Omental fat pad (tissue), 4 donors: Measurements from ENCODE around the gene ZNF436. TPM values are rescaled to one million over a fixed set of nuclear protein-coding genes. Genes with fewer than 3 reads are reported as not detected.
"Not testable (repeated sequence)": the region's sequence is repeated elsewhere in the genome, so short reads cannot be mapped to it uniquely, and the experiment has no call there.

Source experiments
- ATAC-seq: fragments of 150-250 bp; one replicate; pipeline ENCODE4 v1.9.1; 2016; ENCODE audit warnings: mild to moderate bottlenecking, moderate library complexity; ENCODE audit not compliant: low FRiP score
- DNase-seq: peaks from one replicate; pipeline ENCODE4 v3.0.0-alpha.2; 2019; ENCODE audit warnings: low spot score
- total RNA-seq, 4 donors: library from RNA; depleted of rRNA; stranded (reverse); fragments of >200 nt; gene quantifications; one replicate each; pipeline ENCODE4 v1.1.0, GENCODE V29; 2016
- TF ChIP-seq, protein P1 (sequence below), 3 donors: fragments of 450-650 bp; IDR thresholded peaks; one replicate each; pipeline ENCODE4 v1.5.1; 2016 to 2017; ENCODE audit warnings: antibody characterized with exemption in 3 of 3, mild to moderate bottlenecking in 3 of 3, moderate library complexity in 2 of 3

ZNF436 gene
- total RNA-seq, 4 donors from 2014 or later: 16.7 to 24.0 (median 18.4) TPM

DNA sequence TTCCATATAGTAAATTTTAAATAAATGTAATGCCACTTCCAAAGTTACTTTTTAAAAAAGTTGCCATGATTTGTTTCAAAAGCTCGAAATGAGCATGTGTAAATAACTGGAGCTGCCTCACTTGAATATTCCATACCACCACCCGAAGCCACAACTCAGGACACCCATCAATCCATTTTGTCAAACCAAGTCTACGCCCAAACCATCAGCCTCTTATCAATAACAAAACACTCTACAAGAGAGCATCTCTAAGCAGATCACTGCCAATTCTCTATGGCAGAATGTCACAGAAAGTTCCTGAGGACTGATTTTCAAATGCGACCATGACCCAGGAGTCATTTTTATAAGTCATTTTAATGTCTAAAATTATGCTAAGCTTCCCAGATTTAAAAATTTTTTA, 30.0 kb downstream of the ZNF436 start:
- TF ChIP-seq, protein P1, sequence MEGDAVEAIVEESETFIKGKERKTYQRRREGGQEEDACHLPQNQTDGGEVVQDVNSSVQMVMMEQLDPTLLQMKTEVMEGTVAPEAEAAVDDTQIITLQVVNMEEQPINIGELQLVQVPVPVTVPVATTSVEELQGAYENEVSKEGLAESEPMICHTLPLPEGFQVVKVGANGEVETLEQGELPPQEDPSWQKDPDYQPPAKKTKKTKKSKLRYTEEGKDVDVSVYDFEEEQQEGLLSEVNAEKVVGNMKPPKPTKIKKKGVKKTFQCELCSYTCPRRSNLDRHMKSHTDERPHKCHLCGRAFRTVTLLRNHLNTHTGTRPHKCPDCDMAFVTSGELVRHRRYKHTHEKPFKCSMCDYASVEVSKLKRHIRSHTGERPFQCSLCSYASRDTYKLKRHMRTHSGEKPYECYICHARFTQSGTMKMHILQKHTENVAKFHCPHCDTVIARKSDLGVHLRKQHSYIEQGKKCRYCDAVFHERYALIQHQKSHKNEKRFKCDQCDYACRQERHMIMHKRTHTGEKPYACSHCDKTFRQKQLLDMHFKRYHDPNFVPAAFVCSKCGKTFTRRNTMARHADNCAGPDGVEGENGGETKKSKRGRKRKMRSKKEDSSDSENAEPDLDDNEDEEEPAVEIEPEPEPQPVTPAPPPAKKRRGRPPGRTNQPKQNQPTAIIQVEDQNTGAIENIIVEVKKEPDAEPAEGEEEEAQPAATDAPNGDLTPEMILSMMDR (IDR thresholded peaks at IDR 0.05): no peak
- ATAC-seq (no peak), DNase-seq (no peak)

DNA sequence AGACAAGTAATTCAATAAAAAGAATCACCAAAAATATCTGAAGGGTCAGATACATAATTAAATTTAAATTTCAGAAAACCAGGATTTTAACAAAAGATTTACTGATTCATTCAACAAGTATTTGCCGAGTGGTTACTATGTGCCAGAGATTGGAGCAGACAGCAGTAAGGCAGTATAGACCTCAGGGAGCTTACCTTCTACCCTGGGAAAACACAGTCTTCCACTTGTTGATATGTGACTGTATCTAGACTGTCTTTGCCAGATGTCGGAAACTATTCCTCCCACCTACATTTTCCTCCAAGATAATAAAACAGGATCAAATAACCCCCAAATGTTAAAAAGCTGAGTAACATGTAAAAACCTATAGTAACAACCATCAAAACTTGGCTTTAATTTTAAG, 31.8 kb downstream of the ZNF436 start:
- DNase-seq: no peak
- ATAC-seq: no peak
- TF ChIP-seq, protein P1 (IDR thresholded peaks at IDR 0.05): no peak

DNA sequence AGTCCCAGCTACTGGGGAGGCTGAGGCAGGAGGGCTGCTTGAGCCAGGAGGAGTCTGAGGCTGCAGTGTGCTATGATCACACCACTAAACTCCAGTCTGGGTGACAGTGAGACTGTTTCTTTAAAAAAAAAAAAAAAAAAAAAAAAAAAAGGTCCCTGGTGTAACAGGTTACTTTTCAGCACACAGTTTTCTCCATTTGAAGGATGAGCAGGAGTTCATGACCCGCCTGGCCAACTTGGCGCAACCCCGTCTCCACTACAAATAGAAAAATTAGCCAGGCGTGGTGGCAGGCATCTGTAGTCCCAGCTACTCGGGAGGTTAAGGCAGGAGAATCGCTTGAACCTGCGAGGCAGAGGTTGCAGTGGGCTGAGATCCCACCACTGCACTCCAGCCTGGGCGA, 37.9 kb downstream of the ZNF436 start:
- DNase-seq: no peak
- no peak for ATAC-seq
- TF ChIP-seq, protein P1 (IDR thresholded peaks at IDR 0.05): no peak

DNA sequence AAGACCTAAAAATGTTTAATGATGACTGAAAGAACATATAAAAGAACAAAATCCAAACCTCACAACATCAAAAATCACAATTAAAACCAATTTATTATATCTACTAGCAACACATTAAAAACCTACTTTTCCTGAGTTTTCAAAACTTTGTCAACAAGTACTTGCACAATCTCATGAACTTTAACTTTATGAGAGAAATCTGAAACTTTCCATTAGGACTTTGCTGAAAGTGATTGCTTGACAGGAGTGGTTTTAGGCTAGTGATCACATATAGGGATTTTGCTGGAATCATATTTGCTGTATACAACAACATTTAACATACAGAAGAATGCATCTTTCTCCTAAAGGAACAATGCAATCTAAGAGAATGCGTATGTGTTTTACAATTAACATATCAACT, 38.8 kb downstream of the ZNF436 start:
- DNase-seq (no peak), ATAC-seq (no peak)
- TF ChIP-seq, protein P1 (IDR thresholded peaks at IDR 0.05): no peak

DNA sequence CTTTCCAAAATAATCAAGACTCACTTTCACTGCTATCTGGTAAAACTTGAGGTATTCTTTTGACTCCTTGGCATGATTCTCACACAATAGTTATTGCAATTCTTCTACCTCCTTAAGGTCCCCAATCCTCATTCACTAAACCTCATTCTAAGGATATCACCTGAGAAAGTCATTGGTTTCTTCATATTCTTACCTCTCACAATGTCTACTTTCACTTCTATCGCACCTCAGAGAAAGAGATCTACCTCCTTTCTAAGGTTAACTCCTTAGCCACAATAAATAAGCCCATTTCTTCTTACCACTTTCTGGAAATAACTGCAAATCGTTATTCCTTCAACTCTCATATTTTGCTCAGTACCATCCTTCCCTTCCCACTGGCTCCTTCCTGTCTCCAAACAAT, 44.2 kb downstream of the ZNF436 start:
- TF ChIP-seq, protein P1 (IDR thresholded peaks at IDR 0.05): no peak
- no peak for ATAC-seq
- no peak for DNase-seq

DNA sequence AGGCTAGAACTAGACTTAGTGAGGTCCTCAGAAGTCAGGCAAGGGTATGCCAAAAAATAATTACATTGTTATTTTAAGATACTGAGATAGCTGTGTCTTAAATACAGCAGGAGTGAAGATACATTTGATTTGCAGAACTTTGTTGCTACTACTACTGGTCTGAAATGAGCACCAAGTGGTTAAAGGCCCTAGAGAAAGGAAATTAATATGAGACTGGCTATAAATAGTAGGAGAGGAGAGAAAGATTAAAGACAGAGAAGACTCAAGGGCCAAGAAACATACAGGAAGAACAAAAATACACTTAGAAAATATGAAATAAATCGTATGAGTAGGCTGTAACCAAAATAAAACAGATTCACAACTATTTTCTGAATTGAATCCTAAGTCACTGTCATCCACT, 46.9 kb downstream of the ZNF436 start:
- TF ChIP-seq, protein P1 (IDR thresholded peaks at IDR 0.05): no peak
- DNase-seq (no peak), ATAC-seq (no peak)

DNA sequence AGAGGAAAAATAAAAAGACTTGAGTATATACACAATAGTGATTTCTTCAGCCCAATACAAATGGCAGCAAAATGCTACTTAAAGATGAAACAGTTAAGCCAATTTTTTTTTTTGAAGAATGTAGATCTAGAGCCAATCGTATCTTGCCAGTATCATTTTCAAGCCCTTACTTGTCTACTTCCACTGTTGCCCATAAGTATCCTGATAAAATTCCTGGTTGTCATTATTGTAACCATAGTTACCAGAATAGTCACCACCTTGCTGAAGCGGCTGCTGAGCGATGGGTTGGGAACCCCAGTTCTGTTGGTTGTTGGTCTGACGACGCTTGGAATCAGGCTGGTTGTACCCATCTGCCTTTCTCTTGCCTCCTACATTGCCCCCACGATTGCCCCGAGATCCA, 59.4 kb downstream of the ZNF436 start:
- not testable (repeated sequence) for ATAC-seq, DNase-seq

Other genes starting within 250 kb of the ZNF436 start
- gene LUZP1, start 201.0 kb downstream of the ZNF436 start, total RNA-seq: 10 to 100 TPM; 20.9 to 35.9 (median 31.3) TPM
- gene HTR1D, start 152.3 kb downstream of the ZNF436 start, total RNA-seq: not detected
- gene HNRNPR, start 25.6 kb downstream of the ZNF436 start, total RNA-seq: 100 to 1,000 TPM in 1 of 4 donors, 10 to 100 TPM in 3; 70.7 to 101 (median 78.8) TPM
- gene TCEA3, start 54.9 kb upstream of the ZNF436 start, total RNA-seq: 10 to 100 TPM in 1 of 4 donors, 1 to 10 TPM in 3; 5.0 to 13.2 (median 7.5) TPM
- 10 to 100 TPM; 30.6 to 71.7 (median 36.7) TPM for gene ASAP3, start 114.3 kb upstream of the ZNF436 start, total RNA-seq
- 1 to 10 TPM in 1 of 4 donors, under 1 TPM in 3; 0.31 to 1.5 (median 0.46) TPM for gene E2F2, start 161.4 kb upstream of the ZNF436 start, total RNA-seq
- 100 to 1,000 TPM; 134 to 322 (median 179) TPM for gene ID3, start 189.7 kb upstream of the ZNF436 start, total RNA-seq